SK-N-DZ (cell line): Measurements from ENCODE around the gene ITGAV.

Source experiments
- DNase-seq: peaks from one replicate; pipeline ENCODE4 v3.0.0-alpha.2; 2015; ENCODE audit warnings: low spot score

ITGAV gene

DNA sequence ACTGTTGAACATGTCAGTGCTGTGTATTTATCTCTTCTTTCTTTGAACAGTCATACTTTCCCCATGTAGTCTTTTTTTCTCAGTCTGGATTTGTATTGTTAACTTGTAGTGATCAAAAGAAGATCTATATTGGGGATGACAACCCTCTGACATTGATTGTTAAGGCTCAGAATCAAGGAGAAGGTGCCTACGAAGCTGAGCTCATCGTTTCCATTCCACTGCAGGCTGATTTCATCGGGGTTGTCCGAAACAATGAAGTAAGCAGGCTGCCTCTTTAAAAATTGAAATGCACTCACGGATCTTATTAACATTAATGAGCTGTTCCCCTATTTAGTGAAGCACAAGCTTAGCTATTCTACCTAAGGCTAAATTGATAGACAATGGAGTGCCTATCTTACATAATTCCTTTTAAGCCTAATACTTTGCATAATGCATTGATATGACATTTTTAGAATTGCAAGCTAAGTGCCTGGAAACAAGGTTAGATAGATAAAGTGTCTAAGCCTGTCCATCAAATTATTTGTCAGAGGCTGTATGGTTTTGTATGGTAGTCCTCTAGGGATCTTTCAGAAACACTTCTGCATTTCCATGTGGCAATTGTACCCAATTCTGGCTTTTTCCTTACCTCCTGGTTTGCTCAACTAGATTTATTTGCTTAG is 74.7 kb downstream of the ITGAV start:
- DNase-seq, result peak; percentile 7

DNA sequence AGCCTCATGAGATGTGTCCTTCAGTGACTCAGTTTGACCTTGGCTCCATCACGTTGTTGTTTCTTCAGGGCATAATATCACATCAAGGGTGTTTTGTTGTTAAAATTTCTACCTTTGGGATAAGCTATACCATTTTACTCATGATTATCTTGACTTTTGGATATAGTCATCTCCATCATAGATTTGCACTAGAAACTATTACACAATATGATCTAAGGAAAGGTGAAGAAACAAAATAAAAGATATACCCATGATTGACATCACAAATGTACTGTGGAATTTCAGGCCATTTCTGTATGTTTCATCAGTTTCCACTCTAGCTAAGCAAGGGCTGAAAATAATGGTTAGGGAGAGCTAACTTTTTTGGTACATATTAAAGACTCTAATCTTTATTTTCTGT is 79.3 kb downstream of the ITGAV start:
- no peak for DNase-seq

DNA sequence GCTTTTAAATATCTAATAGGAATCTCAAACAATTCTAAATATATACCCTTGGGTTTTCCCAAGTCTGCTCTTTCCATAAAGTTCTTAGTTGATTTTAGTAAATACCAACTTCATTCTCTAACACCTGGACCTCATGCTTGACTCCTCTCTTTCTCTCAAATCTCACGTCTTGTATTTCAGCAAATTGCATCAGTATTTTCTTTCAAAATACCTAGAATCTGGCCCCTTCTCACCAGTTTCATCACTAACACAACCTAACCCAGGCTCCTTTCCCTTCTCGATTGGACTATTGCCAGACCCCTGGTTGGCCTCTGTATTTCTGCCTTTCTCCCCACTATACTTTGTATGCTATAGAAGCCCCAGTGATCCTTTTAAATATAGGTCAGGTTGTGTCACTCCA is 81.0 kb downstream of the ITGAV start:
- no peak for DNase-seq

DNA sequence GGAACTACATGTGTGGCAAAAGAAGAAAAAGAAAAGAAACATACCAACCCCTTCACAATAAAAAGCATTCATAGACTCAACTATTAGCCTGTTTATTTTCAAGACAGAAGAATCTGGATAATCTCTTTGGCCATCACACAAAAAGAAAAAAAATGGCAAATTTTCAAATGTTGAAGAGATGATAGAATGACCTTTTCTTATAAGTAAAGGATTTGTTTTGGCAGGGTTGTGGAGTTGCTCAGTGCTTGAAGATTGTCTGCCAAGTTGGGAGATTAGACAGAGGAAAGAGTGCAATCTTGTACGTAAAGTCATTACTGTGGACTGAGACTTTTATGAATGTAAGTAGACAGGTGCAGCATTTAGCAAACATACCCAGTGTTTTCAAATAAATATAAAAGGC is 85.5 kb downstream of the ITGAV start:
- DNase-seq, result no peak

DNA sequence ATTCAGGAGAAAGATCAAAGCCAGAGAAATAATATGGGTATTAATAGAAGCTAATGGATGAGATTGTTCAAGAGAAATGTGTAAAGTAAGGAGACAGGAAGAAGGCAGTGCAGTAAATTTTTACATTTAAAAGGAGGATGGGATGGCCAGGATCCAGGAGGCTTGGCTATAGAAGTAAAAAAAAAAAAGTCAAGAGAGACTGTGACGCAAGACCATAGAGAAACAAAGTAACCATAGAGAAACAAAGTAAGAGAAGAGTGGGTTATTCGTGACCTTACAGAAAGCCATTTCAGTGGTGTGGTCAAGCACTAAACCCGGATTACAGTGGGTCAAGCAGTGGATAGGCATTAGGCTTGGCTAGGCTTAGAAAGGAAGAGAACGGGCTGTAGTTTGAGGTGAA is 93.5 kb downstream of the ITGAV start:
- no peak for DNase-seq

DNA sequence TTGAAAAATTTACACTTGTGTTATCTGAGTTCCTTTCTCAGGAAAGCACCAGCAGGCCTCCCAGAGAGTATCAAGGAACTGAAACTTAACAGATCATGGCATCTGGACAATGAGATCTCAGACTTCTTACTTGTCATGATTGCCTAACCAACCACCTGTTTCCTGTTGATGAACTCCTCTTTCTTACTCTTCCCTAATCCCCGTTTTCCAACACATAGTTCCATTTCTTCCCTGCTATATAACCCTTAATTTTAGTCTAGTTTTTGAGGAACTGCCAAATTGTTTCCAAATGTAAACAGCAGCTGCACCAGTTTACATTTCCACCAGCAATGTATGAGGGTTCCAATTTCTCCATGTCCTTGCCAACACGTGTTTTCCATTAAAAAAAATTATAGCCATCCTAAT is 98.0 kb downstream of the ITGAV start:
- DNase-seq, result no peak

DNA sequence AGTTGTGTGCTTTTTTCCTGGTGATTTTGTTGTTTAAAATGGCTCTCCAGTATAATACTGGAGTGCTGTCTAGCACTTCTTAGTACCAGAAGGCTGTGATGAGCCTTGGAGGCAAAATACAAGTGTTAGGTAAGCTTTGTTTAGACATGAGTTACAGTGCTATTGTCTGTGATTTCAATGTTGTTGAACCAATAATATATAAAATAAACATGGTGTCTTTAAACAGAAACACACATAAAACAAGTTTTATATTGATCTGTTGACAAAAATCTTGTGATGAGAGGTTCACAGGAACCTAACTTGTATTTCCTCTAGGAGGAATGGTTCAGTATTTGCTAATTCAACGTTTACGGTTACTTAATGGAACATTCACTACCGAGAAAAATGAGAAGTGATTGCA is 99.0 kb downstream of the ITGAV start:
- no peak for DNase-seq

DNA sequence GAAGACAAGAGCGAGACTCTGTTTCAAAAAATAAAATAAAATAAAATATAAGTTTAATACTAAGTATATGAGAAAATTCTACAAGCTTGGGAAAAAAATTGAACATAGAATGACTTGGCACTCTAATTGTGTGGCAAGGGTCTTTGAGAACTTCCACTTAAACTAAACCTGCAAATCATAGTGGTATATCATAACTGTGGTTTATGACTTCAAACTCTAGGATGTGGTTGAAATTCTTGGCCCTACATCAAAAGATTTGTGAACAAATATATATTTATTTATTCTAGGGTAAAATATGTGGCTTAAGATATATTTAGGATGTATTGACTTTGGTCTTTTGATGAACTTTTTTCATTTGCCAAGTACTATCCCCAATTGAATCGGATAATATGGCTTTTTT is 100.9 kb downstream of the ITGAV start:
- DNase-seq, result no peak

DNA sequence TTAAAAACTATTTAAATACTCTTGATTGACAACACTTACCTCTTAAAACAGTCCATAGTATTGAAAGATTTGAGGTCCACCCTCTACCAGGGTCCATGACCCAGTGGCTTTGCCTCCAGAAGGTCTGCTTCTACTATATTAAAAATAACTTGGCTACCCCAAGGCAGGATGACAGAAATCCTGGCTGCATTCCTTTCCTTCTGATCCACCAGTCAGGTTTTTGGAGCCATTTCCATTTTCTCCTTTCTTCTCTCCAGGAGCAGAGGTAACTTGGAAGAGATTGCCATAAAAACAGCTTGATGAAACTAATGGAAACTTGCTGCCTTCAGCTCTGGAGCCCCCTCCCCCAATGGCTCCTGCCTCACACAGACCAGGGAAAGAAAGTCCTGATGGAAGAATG is 101.4 kb downstream of the ITGAV start:
- no peak for DNase-seq

DNA sequence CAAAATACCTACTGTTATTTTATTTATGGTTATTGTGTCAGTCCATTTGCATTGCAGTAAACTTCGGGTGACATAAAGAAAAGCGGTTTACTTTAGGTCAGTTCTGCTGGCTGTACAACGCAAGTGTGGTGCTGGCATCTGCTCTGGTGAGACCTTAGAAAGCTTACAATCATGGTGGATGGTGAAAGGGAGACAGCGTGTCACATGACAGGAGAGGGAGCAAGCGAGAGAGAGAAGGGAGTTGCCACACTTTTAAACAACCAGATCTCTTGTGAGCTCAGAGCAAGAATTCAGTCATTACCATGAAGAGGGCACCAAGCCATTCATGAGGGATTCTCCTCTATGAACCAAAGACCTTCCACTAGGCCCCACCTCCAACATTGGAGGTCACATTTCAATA is 102.0 kb downstream of the ITGAV start:
- no peak for DNase-seq

DNA sequence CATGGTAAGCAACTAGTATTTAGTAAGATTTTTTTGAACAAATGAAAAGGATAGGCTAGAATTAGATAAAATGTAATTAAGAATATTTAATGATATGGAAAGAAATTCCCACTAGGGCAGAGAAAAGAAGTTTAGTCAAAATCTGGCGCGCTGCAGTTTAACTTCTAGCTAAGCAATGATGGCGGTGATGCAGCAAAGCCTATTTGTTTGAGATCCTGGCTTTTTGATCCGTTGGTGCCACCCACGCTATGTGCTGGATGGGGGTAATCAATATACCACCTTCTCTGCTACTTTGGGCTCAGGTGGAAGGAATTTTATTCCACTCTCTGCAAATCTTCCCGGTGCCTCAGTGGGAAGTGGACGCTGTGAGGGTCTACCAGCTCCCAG is 103.6 kb downstream of the ITGAV start:
- no peak for DNase-seq

DNA sequence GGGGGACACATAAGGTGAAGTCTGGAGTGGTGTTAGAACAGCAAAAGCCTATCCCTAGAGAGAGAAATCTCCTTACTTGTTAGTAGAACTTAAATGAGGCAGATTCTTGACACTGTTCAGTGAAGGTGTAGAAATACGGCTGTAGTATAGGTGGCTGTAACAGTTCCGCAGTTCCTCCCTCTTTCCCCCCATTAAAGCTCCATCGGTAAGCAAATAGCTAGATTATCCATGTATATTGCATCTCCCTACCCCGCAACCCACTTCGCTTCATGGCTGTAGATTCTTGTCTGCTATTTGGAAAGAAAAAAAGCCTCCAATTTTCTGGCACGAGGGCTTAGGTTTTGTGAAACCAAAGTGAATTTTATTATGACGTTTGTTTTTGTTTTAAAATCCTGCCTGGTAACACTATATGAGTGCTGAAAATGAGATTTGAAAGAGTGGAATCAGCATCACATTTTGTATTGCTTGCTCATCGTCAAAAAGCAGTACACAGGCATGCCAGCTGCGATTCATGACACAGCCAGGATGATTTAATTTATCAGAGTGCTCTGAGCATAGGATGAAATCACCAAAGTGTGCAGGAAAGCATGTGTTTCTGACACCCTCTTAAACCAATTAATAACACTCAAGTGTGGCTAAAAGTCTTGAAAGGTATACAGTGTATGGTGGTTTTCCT is 105.4 kb downstream of the ITGAV start:
- peak; percentile 46 for DNase-seq

DNA sequence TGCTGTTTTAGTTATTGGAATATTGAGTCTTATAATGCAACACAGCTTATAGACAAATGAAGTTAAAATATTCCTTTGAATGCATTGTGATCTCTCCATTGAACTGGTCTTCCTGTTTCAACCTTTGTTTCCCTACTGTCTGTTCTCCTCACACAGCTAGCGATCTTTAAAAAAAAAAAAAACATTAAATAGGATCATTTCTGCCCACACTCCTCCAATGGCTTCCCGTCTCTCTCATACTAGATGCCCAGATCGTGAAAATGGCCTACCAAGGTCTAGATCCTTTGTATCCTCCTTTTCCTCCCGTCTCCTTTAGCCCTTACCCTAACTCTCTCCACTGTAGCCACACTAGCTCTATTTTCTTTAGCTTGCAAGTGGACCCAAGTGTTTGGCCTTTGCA is 106.4 kb downstream of the ITGAV start:
- no peak for DNase-seq

DNA sequence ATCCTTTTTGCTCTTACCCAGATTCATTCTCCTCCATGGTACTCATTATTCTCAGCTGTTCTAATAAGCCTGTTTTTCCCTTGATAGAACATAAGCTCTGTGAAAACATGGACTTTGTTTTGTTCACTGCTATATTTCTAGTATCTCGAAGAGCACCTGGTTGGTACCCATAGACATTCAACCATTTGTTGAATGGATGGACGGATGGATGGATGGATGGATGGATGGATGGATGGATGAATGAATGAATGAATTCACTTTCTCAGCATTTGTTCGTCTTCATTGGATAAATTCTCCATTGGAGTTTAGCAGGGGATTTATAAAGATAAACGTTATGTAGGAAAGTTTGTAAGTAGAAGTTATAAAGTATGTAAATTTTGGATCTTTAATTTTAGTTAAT is 106.9 kb downstream of the ITGAV start:
- DNase-seq, result no peak

DNA sequence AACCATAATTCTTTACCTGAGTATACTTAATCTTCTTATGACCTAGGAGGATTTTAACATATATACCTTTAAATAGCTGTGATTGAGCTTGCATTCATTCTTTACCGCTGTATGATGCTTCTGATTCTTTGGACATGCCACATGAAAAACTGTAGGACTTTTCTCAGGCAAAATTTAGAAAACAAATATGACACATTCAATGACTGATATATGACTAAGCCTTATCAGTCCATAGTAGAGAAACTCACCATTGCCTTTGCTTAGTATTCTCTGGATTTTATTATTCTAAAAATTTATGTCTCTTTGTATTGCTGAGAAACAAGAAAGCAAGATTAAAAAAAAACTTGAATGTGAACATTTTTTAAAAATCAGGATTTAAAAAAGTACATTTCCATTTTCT is 107.7 kb downstream of the ITGAV start:
- no peak for DNase-seq

DNA sequence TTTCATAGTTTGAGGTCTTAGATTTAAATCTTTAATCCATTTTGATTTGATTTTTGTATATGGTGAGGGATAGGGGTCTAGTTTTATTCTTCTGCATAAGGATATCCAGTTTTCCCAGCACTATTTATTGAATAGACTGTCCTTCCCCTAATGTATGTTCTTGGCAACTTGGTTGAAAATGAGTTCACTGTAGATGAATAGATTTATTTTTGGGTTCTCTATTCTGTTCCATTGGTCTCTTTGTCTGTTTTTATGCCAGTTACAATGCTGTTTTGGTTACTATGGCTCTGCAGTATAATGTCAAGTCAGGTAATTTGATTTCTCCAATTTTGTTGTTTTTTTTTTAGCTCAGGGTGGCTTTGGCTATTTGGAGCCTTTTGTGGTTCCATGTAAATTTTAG is 109.9 kb downstream of the ITGAV start:
- DNase-seq, result no peak

DNA sequence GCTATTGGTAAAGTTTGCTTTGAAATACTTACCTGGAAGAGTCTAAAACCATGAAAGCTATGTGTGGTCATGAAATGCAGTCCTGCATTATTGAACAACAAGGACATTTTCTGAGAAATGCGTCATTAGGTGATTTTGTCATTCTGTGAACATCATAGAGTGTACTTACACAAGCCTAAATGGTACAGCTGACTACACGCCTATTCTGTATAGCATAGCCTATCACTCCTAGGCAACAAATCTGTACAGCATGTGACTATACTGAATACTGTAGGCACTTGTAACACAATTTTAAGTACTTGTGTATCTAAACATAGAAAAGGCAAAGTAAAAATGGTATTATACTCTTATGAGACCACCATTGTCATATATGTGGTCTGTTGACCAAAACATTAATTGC is 112.2 kb downstream of the ITGAV start:
- no peak for DNase-seq

DNA sequence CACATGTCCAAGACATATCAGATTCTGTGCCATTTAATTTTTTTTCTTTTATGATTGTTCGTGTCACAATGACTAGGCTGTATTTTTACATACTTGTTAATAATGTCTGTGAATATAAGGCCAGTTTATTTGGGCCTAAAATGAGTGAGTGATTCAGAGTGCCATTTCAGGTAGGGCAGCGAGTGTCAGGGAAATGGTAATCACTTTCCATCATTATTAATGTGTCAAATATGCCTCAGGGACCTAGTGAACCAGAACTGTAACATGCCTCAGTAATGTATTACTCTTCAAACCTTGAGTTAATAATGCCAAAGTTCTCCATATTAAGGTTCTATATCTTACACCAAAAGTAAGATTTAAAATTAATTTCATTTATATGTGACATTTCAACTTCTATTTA is 112.6 kb downstream of the ITGAV start:
- no peak for DNase-seq

DNA sequence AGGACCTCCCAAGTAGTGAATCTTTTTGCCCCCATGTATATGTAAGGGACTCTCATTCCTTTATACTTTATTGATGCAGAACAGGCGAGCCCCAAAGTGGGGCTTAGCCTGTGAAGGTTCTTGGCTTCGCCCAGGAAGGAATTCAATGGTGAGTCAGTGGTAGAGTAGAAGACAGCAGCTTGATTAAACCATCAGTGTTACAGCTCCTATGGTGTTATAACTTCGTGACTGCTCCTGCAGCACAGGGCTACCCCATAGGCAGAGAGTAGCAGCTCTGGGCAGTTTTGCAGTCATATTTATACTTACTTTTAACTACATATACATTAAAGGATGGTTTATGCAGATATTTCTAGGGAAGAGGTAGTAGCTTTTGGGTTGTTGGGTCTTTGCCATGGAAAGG is 115.0 kb downstream of the ITGAV start:
- DNase-seq, result no peak

DNA sequence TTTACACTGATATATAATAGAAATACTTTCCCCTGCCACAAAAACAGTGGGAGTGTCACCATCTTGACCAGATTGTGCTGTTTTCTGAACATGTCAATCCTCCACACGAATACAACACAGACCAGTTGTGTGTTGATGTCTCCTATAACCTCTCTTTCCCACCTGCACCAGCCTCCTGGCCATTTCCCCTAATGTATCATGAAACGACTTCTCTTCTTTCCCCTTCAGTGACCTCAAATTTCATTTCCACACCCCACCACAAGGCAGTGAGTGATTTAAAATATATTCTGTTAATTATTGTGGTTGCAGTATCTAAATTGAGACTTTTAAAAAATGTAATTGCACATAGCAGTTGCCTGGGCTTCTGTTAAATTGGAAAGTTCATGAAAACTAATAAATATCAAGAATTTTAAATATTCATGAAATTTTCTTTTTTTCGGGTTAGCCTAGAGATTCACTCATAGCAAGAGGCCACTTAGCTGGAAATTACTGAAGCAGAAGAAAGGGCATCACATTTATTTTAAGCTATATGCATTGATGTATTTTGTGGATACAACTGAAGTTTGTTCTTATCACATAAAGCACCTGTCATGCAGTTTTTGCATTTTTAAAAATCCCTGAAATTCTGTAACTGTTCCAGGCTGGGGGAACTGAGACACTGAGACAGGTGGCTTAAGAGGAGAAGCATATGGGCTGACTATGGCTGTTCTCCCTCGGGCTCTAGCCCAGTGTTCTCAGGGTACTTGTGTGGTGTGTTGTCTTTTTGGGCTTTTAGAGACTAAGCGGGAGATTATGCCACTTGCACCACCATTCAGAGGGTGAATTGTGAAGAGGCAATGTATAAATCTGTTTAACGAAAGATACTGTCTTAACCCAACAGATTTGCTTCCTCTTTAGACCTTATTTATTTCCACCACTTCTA is 119.9 kb downstream of the ITGAV start:
- DNase-seq, result no peak

DNA sequence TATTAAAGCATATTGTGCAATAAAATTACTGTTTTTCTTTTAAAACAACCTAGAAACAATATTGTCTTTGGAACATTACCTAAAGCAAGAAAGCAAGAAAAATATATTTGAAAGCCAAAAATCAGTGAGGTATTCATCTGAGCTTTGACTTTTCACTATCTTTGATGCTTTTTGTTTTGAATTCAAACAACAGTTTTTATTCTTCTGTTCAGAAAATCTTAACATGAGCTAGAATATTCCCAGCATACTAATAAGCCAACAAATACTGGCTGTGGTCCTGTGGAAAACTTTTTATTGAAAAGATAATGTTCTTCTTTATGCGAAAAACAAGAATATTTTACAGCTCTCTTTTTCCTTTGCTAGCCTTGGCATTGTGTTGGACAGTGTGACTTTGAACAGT is 123.8 kb downstream of the ITGAV start:
- DNase-seq, result no peak

DNA sequence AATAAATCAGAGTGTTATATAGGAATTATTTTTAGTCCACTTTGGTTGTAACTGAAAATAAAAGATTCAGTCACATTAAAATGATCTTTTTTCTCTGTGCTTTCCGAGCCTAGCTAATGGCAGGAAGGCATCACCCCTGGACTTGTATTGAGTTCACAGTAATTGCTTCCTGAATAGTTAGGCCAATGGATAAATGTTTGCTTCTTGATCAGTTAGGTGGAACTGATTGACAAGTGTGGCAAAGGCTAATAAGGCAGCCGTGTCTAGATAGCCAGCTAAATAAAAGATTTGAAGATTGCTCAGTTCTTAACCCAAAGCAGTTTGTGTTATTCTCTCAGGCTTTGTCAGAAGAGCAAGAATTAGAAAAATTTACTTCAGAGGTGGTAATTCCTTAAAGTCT is 124.8 kb downstream of the ITGAV start:
- no peak for DNase-seq

DNA sequence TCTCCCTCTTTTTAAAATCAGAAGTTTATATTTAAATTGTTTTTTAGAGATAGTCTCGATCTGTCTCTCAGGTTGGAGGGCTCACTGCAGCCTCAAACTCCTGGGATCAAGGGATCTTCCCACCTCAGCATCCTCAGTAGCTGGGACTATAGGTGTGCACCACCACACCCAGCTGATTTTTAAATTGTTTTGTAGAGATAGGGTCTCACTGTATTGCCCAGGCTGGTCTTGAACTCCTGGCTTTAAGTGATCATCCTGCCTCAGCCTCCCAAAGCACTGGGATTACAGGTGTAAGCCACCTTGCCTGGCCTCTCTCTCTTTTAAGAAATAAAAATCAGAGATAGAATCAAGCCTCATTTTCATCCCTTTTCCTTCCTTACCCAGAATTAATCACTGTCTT is 126.1 kb downstream of the ITGAV start:
- DNase-seq, result no peak
